Activated CD8-positive, alpha-beta memory T cell treated with anti-CD3 and anti-CD28 coated beads for 48 hours (primary cell): ENCODE results near the gene RNF167.
"Not testable (repeated sequence)": the region's sequence is repeated elsewhere in the genome, so short reads cannot be mapped to it uniquely, and the experiment has no call there.

Experiments used
- DNase-seq, 3 experiments: peaks; one replicate each; pipeline ENCODE4 v3.0.0-alpha.2; 2020; ENCODE audit warnings: low read depth in 2 of 3, low spot score in 2 of 3

Gene RNF167

GRCh38 chr17:4901648-4902344, 38.3 kb upstream of the RNF167 start:
- DNase-seq, result no peak

- DNase-seq, result no peak
Measured at GRCh38 chr17:4902540-4902939, 37.5 kb upstream of the RNF167 start.

- peak; percentile 40 to 52 (median 44) for DNase-seq
Measured at GRCh38 chr17:4903051-4903818, 36.8 kb upstream of the RNF167 start, which contains the start of gene CHRNE. TSS of gene CHRNE (minus strand) at chr17:4903098. CDS start at chr17:4903063, 35 bp downstream.

GRCh38 chr17:4906642-4907041, 33.4 kb upstream of the RNF167 start:
- not testable (repeated sequence) for DNase-seq

DNA sequence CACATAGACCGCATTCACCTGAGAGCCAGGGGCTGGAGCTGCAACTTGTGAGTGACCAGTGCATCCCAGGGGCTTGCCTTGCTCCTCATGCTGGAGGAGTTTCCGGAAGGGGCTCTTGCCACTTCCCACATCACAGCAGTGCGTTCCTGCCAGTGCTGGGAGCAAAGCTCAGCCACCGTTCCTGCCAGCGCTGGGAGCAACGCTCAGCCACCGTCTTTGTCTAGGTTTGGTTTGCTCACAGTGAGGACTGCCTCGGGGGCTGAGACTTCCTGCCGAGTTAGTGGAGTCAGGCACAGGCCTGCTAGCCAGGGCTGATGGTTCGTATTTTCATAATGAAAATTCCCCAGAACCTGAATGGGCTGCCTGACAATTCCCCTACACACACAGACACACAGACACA, 31.8 kb upstream of the RNF167 start:
- no peak for DNase-seq

DNA sequence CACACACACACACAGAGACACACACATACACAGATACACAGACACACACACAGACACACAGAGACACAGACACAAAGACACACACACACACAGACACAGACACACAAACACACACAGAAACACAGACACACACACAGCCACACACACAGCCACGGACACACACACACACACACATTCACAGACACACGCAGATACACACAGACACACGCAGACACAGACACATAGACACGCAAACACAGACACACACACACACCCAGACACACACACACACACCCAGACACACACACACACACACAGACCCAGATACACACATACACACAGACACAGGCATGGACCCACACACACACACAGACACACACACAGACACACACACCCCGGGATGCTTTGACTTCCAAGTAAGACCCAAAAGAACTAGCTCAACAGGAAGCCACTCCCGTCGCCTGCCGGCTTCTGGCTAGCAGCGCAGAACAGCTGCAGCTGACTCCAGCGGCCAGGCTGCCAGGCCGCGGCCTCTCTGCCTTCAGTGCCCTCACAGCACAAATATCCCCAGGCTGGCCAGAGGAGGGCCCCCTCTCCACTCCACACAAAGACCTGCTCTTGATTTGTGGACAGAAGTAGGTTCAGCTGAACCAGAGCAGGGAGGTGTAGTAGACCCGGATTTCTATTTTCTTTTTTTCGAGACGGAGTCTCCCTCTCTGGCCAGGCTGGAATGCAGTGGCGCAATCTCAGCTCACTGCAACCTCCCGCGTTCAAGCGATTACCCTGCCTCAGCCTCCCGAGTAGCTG, 31.2 kb upstream of the RNF167 start:
- DNase-seq, result peak in 2 of 3 experiments; percentile 38 to 48

DNA sequence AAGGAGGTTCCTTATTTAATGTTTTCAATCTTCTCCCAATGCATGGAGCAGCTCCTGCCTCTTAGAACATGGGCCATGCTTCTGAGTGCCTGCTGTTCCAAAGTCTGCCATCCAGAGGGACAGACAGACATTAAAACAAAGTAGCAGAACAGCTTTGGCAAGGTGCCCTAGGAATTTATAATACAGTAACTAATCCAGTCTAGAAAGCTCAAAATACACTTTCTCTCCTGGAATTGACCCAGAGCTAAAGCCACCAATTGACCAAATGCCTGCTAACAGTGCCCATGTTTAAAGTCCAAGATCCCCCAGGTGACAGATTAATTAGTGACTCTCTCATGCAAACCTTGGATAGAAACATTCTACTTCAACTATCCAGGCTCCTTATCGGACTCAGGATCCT, 26.1 kb upstream of the RNF167 start:
- DNase-seq, result no peak

DNA sequence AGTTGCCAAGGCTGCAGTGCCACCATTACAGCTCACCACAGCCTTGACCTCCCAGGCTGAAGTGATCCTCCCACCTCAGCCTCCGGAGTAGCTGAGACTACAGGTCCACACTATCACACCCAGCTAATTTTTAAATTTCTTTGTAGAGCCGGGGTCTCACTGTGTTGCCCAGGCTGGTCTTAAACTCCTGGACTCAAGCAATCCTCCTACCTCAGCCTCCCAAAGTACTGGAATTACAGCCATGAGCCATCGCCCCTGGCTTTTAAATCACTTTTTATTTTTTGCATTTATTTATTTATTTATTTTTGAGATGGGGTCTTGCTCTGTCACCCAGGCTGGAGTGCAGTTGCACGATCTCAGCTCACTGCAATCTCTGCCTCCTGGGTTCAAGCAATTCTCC, 25.5 kb upstream of the RNF167 start:
- DNase-seq, result not testable (repeated sequence)

- DNase-seq, result no peak
Measured at GRCh38 chr17:4919511-4920047, 20.5 kb upstream of the RNF167 start.

GRCh38 chr17:4920351-4921048, 19.6 kb upstream of the RNF167 start:
- no peak for DNase-seq

DNA sequence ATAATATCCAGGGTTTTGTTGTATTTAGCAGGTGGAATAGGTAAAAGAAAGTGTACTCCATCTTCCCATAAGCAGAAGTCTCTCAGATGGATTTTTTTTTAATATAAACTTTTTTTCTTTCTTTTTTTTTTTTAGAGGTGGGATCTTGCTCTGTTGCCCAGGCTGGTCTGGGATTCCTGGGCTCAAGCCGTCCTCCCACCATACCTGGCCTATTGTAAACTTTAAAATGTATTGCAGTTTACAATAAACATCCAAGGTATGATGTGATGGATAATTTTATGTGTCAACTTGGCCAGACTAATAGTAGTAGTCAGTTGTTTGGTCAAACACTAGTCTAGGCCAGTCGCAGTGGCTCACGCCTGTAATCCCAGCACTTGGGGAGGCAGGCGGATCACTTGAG, 18.7 kb upstream of the RNF167 start:
- DNase-seq, result no peak

- DNase-seq, result not testable (repeated sequence)
Measured at GRCh38 chr17:4926577-4927335, 13.3 kb upstream of the RNF167 start.

DNA sequence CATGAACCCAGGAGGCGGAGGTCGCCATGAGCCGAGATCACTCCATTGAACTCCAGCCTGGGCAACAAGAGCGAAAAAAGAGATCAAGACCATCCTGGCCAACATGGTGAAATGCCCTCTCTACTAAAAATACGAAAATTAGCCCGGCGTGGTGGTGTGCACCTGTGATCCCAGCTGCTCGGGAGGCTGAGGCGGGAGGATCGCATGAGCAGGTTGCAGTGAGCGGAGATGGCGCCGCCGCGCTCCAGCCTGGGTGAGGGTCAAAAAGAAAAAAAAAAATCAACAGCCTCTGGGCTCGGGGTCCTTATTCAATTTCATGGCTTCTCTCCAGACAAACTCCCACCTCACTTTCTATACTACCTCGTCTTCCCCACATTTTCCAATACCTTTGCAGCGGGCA, 11.2 kb upstream of the RNF167 start:
- DNase-seq, result no peak

- DNase-seq, result no peak
Measured at GRCh38 chr17:4931963-4932362, 8.1 kb upstream of the RNF167 start, which contains the start of gene GP1BA. TSS of gene GP1BA (plus strand) at chr17:4932277. CDS start at chr17:4932605, 328 bp downstream.

DNA sequence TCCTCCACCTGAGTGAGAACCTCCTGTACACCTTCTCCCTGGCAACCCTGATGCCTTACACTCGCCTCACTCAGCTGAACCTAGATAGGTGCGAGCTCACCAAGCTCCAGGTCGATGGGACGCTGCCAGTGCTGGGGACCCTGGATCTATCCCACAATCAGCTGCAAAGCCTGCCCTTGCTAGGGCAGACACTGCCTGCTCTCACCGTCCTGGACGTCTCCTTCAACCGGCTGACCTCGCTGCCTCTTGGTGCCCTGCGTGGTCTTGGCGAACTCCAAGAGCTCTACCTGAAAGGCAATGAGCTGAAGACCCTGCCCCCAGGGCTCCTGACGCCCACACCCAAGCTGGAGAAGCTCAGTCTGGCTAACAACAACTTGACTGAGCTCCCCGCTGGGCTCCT, 7.3 kb upstream of the RNF167 start:
- DNase-seq, result no peak

DNA sequence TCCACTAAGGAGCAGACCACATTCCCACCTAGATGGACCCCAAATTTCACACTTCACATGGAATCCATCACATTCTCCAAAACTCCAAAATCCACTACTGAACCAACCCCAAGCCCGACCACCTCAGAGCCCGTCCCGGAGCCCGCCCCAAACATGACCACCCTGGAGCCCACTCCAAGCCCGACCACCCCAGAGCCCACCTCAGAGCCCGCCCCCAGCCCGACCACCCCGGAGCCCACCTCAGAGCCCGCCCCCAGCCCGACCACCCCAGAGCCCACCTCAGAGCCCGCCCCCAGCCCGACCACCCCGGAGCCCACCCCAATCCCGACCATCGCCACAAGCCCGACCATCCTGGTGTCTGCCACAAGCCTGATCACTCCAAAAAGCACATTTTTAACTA, 6.4 kb upstream of the RNF167 start:
- DNase-seq, result no peak

GRCh38 chr17:4934173-4934979, 5.7 kb upstream of the RNF167 start:
- DNase-seq, result no peak

GRCh38 chr17:4935650-4936049, 4.4 kb upstream of the RNF167 start:
- DNase-seq, result no peak

DNA sequence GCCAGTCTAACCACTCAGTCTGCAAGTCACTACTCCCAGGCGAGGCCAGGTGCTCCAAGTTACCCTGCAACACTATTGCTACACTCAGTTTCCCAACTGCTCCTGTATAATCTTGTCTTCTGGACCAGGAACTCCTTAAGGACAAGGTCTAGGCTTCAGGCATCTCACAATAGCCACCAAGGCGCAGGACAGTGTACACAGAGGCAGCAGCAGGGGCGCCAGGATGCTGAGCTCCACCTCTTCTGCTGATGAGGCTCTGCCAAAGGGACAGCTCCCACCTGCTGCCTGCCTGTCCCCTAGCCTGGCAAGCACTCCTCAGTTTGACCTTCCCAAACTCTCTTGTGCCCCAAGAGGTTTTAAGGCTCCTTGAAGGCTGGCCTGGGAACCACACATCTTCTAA, 3.6 kb upstream of the RNF167 start:
- no peak for DNase-seq
